WTC11 (cell line): ENCODE measurements around the gene CRIP2. TPM values are rescaled to one million over a fixed set of nuclear protein-coding genes. Genes with fewer than 3 reads are reported as not detected.

Experiments
- ATAC-seq: fragments of 200-7000 bp; cut with Tn5 transposase; 2 replicates; pipeline ENCODE4 v1.10.0; 2021; ENCODE audit warnings: mild to moderate bottlenecking, moderate library complexity
- CTCF ChIA-PET: fragments of 300-600 bp; sonication (Branson Sonifier 250); formaldehyde crosslinking; loops from one replicate; lab custom pipeline; 2021; ENCODE audit warnings: antibody characterized with exemption; lab: Charles Lee
- POLR2A ChIA-PET: fragments of 350-600 bp; sonication (Branson Sonifier 250); formaldehyde crosslinking; loops from one replicate; lab custom pipeline; 2021; ENCODE audit warnings: antibody characterized with exemption; lab: Charles Lee
- DNase-seq: peaks from one replicate; pipeline ENCODE4 v3.0.0; 2021; ENCODE audit warnings: low spot score
- H3K27ac Mint-ChIP-seq: 2 replicates; pipeline ENCODE4 v1.8.0; 2021; ENCODE audit warnings: mixed read lengths
- H3K27me3 Mint-ChIP-seq: 2 replicates; pipeline ENCODE4 v1.8.0; 2021; ENCODE audit warnings: low read depth, mild to moderate bottlenecking, moderate library complexity, mixed read lengths
- H3K36me3 Mint-ChIP-seq: 2 replicates; pipeline ENCODE4 v1.8.0; 2021; ENCODE audit warnings: mixed read lengths
- H3K4me1 Mint-ChIP-seq: 2 replicates; pipeline ENCODE4 v1.8.0; 2022; ENCODE audit warnings: mixed read lengths
- H3K4me3 Mint-ChIP-seq: 2 replicates; pipeline ENCODE4 v1.8.0; 2021; ENCODE audit warnings: mild to moderate bottlenecking, moderate library complexity, mixed read lengths
- H3K9me3 Mint-ChIP-seq: 2 replicates; pipeline ENCODE4 v1.8.0; 2021; ENCODE audit warnings: mixed read lengths
- CBFB ChIP-seq: sonication (generic); formaldehyde crosslinking; IDR thresholded peaks from 2 replicates; pipeline ENCODE4 v1.8.1; 2022; ENCODE audit warnings: mild to moderate bottlenecking, low read depth, missing genetic modification reagents
- FOXJ3 ChIP-seq: sonication (generic); formaldehyde crosslinking; IDR thresholded peaks from 2 replicates; pipeline ENCODE4 v1.9.0; 2021; ENCODE audit warnings: missing genetic modification reagents, mild to moderate bottlenecking, borderline replicate concordance
- FOXP1 ChIP-seq: sonication (generic); formaldehyde crosslinking; IDR thresholded peaks from 2 replicates; pipeline ENCODE4 v1.8.0; 2022; ENCODE audit warnings: missing genetic modification reagents, mild to moderate bottlenecking, moderate library complexity, borderline replicate concordance
- MXD4 ChIP-seq: fragments of 250-450 bp; sonication (Bioruptor Pico); IDR thresholded peaks from 2 replicates; pipeline ENCODE4 v1.8.0; 2021; ENCODE audit warnings: mild to moderate bottlenecking, moderate library complexity, borderline replicate concordance
- NFATC4 ChIP-seq: fragments of 250-450 bp; sonication (Bioruptor Pico); IDR thresholded peaks from 2 replicates; pipeline ENCODE4 v1.9.0; 2021; ENCODE audit warnings: mild to moderate bottlenecking
- NFE2L1 ChIP-seq: sonication (generic); formaldehyde crosslinking; IDR thresholded peaks from 2 replicates; pipeline ENCODE4 v1.8.1; 2023; ENCODE audit warnings: missing genetic modification reagents
- RELA ChIP-seq: sonication (generic); formaldehyde crosslinking; IDR thresholded peaks from 2 replicates; pipeline ENCODE4 v1.8.1; 2022; ENCODE audit warnings: missing genetic modification reagents, mild to moderate bottlenecking, borderline replicate concordance
- SMAD4 ChIP-seq: sonication (generic); formaldehyde crosslinking; IDR thresholded peaks from 2 replicates; pipeline ENCODE4 v1.8.0; 2022; ENCODE audit warnings: mild to moderate bottlenecking, missing genetic modification reagents
- ZNF219 ChIP-seq: sonication (generic); formaldehyde crosslinking; IDR thresholded peaks from 2 replicates; pipeline ENCODE4 v1.8.0; 2023; ENCODE audit warnings: missing genetic modification reagents, mild to moderate bottlenecking, borderline replicate concordance
- ZNF317 ChIP-seq: sonication (generic); formaldehyde crosslinking; IDR thresholded peaks from 2 replicates; pipeline ENCODE4 v1.8.1; 2023; ENCODE audit warnings: low read depth, mild to moderate bottlenecking, moderate library complexity, missing genetic modification reagents, borderline replicate concordance
- total RNA-seq: library from RNA; stranded (reverse); gene quantifications from 3 replicates; pipeline ENCODE4 v1.2.3, GENCODE V29; 2021
- TF ChIP-seq, protein P1 (sequence below): sonication (generic); formaldehyde crosslinking; IDR thresholded peaks from 2 replicates; pipeline ENCODE4 v1.8.0; 2022; ENCODE audit warnings: missing genetic modification reagents
- TF ChIP-seq, protein P2 (sequence below): fragments of 250-450 bp; sonication (Bioruptor Pico); IDR thresholded peaks from 2 replicates; pipeline ENCODE4 v1.9.0; 2021; ENCODE audit warnings: mild to moderate bottlenecking
- TF ChIP-seq, protein P3 (sequence below): sonication (generic); formaldehyde crosslinking; IDR thresholded peaks from 2 replicates; pipeline ENCODE4 v1.8.0; 2023; ENCODE audit warnings: missing genetic modification reagents
- TF ChIP-seq, protein P4 (sequence below): sonication (generic); formaldehyde crosslinking; IDR thresholded peaks from 2 replicates; pipeline ENCODE4 v1.8.1; 2023; ENCODE audit warnings: mild to moderate bottlenecking, moderate library complexity, missing genetic modification reagents
- TF ChIP-seq, protein P5 (sequence below): sonication (generic); formaldehyde crosslinking; IDR thresholded peaks from 2 replicates; pipeline ENCODE4 v1.8.1; 2022; ENCODE audit warnings: mild to moderate bottlenecking, moderate library complexity, missing genetic modification reagents
- TF ChIP-seq, protein P6 (sequence below): fragments of 250-450 bp; sonication (Bioruptor Pico); IDR thresholded peaks from 2 replicates; pipeline ENCODE4 v2.1.2; 2022; ENCODE audit warnings: mild to moderate bottlenecking, moderate library complexity
- TF ChIP-seq, protein P7 (sequence below): sonication (generic); formaldehyde crosslinking; conservative IDR thresholded peaks from 2 replicates; pipeline ENCODE4 v1.8.1; 2022; ENCODE audit warnings: mild to moderate bottlenecking, missing genetic modification reagents
- TF ChIP-seq, protein P8 (sequence below): sonication (generic); formaldehyde crosslinking; IDR thresholded peaks from 2 replicates; pipeline ENCODE4 v1.8.1; 2022; ENCODE audit warnings: missing genetic modification reagents, borderline replicate concordance

CRIP2 gene
- total RNA-seq, 1 experiment from 2014 or later: 5.4 TPM

DNA sequence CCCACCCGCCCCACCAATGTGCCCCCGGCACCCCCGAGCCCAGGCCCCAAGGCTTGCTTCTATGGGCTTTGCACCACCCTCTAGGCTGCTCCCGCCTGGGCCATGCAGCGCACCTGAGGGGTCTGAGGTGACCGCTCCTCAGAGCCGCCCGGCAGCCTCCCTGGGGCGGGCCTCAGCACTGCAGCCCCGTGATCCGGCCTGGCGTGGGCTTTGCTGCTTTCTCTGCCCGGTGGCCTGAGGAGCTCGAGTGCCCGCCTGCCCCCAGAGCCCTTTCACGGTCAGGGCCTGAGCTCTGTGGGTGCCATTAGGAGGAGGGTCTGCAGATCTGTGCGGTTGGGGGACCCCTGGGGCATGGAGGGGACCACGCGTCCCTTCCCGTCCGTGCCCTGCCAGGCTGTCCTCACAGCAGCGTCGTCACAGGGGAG is 48.8 kb upstream of the CRIP2 start (continued):
- TF ChIP-seq MXD4 (CRISPR knock-in tag) (no peak), FOXP1 (CRISPR knock-in tag) (no peak)

DNA sequence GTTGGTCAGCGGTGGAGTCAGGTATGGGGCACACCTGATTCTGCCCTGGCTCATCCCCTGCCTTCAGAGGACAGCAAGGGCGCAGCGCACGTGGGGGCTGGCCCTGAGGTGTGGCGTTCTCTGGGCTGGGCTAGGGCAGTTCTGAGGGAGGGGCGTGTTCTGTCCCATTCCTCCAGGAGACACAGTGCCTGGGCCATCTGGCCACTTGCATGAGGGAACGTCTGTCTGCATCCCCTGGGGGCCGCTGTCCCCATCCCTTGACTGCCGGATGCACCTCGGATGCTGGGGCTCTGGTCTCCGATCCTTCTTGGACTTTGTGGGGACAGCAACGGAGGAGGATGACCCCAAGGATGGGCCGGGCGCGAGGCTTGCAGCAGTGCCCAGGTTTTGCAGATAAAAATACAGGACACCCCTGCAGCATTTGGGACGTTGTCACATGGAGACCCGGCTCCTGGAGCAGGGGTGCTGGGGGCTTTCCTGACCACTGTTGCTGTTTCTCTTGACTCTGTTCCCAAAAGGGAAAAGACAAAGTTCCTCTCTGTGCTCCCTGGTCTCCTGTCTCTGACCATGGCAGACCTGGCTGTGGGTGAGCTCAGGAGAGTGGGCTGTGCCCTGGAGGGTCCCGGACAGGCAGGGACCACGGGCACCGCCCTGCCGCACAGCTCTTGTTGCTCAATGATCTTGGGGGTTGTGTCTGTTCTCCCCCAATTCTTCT is 48.0 kb upstream of the CRIP2 start:
- TF ChIP-seq NFE2L1: no peak
- TF ChIP-seq CBFB (CRISPR knock-in tag): no peak
- TF ChIP-seq, protein P1, sequence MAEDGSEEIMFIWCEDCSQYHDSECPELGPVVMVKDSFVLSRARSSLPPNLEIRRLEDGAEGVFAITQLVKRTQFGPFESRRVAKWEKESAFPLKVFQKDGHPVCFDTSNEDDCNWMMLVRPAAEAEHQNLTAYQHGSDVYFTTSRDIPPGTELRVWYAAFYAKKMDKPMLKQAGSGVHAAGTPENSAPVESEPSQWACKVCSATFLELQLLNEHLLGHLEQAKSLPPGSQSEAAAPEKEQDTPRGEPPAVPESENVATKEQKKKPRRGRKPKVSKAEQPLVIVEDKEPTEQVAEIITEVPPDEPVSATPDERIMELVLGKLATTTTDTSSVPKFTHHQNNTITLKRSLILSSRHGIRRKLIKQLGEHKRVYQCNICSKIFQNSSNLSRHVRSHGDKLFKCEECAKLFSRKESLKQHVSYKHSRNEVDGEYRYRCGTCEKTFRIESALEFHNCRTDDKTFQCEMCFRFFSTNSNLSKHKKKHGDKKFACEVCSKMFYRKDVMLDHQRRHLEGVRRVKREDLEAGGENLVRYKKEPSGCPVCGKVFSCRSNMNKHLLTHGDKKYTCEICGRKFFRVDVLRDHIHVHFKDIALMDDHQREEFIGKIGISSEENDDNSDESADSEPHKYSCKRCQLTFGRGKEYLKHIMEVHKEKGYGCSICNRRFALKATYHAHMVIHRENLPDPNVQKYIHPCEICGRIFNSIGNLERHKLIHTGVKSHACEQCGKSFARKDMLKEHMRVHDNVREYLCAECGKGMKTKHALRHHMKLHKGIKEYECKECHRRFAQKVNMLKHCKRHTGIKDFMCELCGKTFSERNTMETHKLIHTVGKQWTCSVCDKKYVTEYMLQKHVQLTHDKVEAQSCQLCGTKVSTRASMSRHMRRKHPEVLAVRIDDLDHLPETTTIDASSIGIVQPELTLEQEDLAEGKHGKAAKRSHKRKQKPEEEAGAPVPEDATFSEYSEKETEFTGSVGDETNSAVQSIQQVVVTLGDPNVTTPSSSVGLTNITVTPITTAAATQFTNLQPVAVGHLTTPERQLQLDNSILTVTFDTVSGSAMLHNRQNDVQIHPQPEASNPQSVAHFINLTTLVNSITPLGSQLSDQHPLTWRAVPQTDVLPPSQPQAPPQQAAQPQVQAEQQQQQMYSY (CRISPR knock-in tag): no peak
- TF ChIP-seq FOXJ3: no peak
- TF ChIP-seq, protein P2, sequence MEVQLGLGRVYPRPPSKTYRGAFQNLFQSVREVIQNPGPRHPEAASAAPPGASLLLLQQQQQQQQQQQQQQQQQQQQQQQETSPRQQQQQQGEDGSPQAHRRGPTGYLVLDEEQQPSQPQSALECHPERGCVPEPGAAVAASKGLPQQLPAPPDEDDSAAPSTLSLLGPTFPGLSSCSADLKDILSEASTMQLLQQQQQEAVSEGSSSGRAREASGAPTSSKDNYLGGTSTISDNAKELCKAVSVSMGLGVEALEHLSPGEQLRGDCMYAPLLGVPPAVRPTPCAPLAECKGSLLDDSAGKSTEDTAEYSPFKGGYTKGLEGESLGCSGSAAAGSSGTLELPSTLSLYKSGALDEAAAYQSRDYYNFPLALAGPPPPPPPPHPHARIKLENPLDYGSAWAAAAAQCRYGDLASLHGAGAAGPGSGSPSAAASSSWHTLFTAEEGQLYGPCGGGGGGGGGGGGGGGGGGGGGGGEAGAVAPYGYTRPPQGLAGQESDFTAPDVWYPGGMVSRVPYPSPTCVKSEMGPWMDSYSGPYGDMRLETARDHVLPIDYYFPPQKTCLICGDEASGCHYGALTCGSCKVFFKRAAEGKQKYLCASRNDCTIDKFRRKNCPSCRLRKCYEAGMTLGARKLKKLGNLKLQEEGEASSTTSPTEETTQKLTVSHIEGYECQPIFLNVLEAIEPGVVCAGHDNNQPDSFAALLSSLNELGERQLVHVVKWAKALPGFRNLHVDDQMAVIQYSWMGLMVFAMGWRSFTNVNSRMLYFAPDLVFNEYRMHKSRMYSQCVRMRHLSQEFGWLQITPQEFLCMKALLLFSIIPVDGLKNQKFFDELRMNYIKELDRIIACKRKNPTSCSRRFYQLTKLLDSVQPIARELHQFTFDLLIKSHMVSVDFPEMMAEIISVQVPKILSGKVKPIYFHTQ (CRISPR knock-in tag): no peak
- TF ChIP-seq, protein P3, sequence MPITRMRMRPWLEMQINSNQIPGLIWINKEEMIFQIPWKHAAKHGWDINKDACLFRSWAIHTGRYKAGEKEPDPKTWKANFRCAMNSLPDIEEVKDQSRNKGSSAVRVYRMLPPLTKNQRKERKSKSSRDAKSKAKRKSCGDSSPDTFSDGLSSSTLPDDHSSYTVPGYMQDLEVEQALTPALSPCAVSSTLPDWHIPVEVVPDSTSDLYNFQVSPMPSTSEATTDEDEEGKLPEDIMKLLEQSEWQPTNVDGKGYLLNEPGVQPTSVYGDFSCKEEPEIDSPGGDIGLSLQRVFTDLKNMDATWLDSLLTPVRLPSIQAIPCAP: no peak
- TF ChIP-seq, protein P4, sequence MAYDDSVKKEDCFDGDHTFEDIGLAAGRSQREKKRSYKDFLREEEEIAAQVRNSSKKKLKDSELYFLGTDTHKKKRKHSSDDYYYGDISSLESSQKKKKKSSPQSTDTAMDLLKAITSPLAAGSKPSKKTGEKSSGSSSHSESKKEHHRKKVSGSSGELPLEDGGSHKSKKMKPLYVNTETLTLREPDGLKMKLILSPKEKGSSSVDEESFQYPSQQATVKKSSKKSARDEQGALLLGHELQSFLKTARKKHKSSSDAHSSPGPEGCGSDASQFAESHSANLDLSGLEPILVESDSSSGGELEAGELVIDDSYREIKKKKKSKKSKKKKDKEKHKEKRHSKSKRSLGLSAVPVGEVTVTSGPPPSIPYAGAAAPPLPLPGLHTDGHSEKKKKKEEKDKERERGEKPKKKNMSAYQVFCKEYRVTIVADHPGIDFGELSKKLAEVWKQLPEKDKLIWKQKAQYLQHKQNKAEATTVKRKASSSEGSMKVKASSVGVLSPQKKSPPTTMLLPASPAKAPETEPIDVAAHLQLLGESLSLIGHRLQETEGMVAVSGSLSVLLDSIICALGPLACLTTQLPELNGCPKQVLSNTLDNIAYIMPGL (CRISPR knock-in tag): no peak
- Mint-ChIP-seq H3K4me3 (no peak overlapping the region), H3K36me3 (peaks cover 41% of the 10 kb centered on the region), H3K27ac (no peak overlapping the region), H3K9me3 (0 out of 2 replicates have a peak, but pooled peaks cover 3% of the 10 kb centered on the region), H3K4me1 (peaks cover 13% of the 10 kb centered on the region), H3K27me3 (no peaks in the 10 kb centered on the region)
- CTCF ChIA-PET: no interaction called here
- ATAC-seq (peak; percentile 33), DNase-seq (no peak)
- POLR2A ChIA-PET: no interaction called here

DNA sequence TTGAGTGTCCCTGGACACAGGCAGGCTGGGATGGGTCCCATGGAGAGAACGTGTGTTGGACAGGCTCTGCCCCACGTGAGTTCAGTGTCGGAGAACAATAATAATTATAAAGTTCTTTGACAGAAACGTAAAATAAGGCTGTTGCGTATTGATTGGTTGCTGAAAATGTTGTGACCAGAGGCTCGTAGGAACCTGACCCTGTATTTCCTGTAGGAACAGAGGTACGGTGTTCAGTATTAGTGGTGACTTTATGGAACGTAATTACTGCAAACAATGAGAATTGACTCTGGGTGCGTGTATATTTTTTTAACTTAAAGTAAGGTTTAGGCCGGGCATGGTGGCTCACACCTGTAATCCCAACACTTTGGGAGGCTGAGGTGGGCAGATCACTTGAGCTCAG is 47.2 kb upstream of the CRIP2 start:
- Mint-ChIP-seq H3K9me3 (0 out of 2 replicates have a peak, but pooled peaks cover 3% of the 10 kb centered on the region), H3K4me3 (no peak overlapping the region), H3K27ac (peak overlapping the region; percentile 51), H3K27me3 (no peaks in the 10 kb centered on the region), H3K4me1 (peaks cover 9% of the 10 kb centered on the region), H3K36me3 (peaks cover 41% of the 10 kb centered on the region)
- POLR2A ChIA-PET: no interaction called here
- DNase-seq (no peak), ATAC-seq (no peak)
- CTCF ChIA-PET: interaction anchor here (0.9 kb wide), 1 partner anchor 21 kb away, joined by 3 read pairs; no protein-coding TSS in a partner anchor
- TF ChIP-seq, protein P5, sequence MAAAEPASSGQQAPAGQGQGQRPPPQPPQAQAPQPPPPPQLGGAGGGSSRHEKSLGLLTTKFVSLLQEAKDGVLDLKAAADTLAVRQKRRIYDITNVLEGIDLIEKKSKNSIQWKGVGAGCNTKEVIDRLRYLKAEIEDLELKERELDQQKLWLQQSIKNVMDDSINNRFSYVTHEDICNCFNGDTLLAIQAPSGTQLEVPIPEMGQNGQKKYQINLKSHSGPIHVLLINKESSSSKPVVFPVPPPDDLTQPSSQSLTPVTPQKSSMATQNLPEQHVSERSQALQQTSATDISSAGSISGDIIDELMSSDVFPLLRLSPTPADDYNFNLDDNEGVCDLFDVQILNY: no peak
- TF ChIP-seq SMAD4 (CRISPR knock-in tag): no peak
- TF ChIP-seq, protein P6, sequence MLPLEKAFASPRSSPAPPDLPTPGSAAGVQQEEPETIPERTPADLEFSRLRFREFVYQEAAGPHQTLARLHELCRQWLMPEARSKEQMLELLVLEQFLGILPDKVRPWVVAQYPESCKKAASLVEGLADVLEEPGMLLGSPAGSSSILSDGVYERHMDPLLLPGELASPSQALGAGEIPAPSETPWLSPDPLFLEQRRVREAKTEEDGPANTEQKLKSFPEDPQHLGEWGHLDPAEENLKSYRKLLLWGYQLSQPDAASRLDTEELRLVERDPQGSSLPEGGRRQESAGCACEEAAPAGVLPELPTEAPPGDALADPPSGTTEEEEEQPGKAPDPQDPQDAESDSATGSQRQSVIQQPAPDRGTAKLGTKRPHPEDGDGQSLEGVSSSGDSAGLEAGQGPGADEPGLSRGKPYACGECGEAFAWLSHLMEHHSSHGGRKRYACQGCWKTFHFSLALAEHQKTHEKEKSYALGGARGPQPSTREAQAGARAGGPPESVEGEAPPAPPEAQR (CRISPR knock-in tag): no peak
- TF ChIP-seq ZNF219 (CRISPR knock-in tag): no peak
- TF ChIP-seq NFATC4: no peak
- TF ChIP-seq RELA (CRISPR knock-in tag): no peak
- TF ChIP-seq, protein P7, sequence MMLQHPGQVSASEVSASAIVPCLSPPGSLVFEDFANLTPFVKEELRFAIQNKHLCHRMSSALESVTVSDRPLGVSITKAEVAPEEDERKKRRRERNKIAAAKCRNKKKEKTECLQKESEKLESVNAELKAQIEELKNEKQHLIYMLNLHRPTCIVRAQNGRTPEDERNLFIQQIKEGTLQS: no peak
- TF ChIP-seq, protein P8, sequence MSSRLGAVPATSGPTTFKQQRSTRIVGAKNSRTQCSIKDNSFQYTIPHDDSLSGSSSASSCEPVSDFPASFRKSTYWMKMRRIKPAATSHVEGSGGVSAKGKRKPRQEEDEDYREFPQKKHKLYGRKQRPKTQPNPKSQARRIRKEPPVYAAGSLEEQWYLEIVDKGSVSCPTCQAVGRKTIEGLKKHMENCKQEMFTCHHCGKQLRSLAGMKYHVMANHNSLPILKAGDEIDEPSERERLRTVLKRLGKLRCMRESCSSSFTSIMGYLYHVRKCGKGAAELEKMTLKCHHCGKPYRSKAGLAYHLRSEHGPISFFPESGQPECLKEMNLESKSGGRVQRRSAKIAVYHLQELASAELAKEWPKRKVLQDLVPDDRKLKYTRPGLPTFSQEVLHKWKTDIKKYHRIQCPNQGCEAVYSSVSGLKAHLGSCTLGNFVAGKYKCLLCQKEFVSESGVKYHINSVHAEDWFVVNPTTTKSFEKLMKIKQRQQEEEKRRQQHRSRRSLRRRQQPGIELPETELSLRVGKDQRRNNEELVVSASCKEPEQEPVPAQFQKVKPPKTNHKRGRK: no peak
- TF ChIP-seq ZNF317 (CRISPR knock-in tag): no peak
